Measurements from ENCODE around the gene NLRP3. TPM values are rescaled to one million over a fixed set of nuclear protein-coding genes. Genes with fewer than 3 reads are reported as not detected.

NLRP3 gene
- total and polyA plus RNA-seq, 2 experiments from 2014 or later, result 0.13 TPM; not detected in 1

DNA sequence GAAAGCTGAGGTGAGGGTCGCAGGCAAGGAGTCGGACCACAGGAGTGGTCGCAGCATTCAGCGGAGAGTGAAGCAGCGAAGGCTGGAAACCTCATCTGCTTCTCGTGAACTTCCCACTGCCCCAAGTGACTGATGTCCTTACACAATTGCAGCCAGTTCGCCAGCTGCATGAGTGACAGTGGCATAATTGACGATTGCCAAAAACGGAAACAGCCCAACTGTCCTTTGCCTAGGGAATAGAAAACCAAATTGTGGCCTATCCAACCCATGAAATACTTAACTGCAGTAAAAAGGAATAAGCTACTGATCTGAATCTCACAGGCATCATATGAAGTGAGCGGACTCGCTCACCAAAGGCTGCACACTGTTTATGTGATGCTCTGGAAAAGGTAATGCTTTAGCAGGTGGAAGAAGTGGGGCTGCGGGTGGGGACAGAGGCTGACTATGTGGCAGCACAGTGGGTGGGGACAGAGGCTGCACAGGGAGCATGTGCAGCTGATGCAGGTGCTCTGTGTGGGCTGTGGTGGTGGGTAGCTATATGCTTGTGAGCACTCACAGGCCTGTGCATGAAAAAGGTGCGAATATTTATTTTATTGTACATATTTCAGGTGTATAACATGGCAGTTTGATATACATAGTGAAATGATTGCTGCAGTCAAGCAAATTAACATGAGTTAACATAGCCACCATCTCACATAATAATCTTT lies 4.2 kb upstream of the NLRP3 start:
- WGBS (ENCODE audit: low lambda C conversion rate, missing lambda C conversion rate), result 85% methylated on average over 13 of the region's 13 CpGs
- DNase-seq (ENCODE audit: low spot score), result no peak
- H3K4me3 ChIP-seq, result no peak overlapping the region

DNA sequence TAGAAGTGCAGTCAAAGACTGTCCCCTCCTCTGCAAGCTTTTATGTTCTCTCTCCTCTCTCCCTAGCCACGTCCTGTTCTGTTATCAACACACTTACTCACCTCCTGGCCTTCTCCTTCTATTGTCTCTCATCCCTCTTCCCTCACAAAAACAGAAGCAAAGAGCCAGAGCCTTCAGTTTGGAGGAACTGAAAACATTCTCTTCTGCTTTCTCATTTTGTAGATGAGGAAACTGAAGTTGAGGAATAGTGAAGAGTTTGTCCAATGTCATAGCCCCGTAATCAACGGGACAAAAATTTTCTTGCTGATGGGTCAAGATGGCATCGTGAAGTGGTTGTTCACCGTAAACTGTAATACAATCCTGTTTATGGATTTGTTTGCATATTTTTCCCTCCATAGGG lies 1.9 kb downstream of the NLRP3 start:
- no peak for DNase-seq (ENCODE audit: low spot score)
- no peaks in the 10 kb centered on the region for H3K9me2 ChIP-seq (replicated peaks; ENCODE audit: insufficient read depth)
- no peaks in the 10 kb centered on the region for H4K20me1 ChIP-seq (ENCODE audit: insufficient read depth, poor library complexity, severe bottlenecking)
- H3K27me3 ChIP-seq, result no peaks in the 10 kb centered on the region
- H3K4me2 ChIP-seq, result no peak overlapping the region
- H3K4me1 ChIP-seq (ENCODE audit: insufficient read depth), result no peaks in the 10 kb centered on the region
- no peaks in the 10 kb centered on the region for H3K36me3 ChIP-seq (replicated peaks; ENCODE audit: insufficient read depth, low read depth)
- H3K27ac ChIP-seq, result no peak overlapping the region
- H3K79me2 ChIP-seq, result no peaks in the 10 kb centered on the region
- no peak overlapping the region for H3K4me3 ChIP-seq
- H3K9me3 ChIP-seq (ENCODE audit: low read depth), result no peaks in the 10 kb centered on the region
- H2AFZ ChIP-seq, result no peak overlapping the region
- WGBS (ENCODE audit: low lambda C conversion rate, missing lambda C conversion rate), result 84% methylated on average over 5 of the region's 5 CpGs
- TF ChIP-seq EZH2 (IDR thresholded peaks at IDR 0.05; ENCODE audit: borderline replicate concordance), result no peak
- TF ChIP-seq, protein P1, sequence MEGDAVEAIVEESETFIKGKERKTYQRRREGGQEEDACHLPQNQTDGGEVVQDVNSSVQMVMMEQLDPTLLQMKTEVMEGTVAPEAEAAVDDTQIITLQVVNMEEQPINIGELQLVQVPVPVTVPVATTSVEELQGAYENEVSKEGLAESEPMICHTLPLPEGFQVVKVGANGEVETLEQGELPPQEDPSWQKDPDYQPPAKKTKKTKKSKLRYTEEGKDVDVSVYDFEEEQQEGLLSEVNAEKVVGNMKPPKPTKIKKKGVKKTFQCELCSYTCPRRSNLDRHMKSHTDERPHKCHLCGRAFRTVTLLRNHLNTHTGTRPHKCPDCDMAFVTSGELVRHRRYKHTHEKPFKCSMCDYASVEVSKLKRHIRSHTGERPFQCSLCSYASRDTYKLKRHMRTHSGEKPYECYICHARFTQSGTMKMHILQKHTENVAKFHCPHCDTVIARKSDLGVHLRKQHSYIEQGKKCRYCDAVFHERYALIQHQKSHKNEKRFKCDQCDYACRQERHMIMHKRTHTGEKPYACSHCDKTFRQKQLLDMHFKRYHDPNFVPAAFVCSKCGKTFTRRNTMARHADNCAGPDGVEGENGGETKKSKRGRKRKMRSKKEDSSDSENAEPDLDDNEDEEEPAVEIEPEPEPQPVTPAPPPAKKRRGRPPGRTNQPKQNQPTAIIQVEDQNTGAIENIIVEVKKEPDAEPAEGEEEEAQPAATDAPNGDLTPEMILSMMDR (IDR thresholded peaks at IDR 0.05; ENCODE audit: poor library complexity), result no peak
- TF ChIP-seq EZH2phosphoT487 (IDR thresholded peaks at IDR 0.05; ENCODE audit: low read depth, severe bottlenecking, unreplicated experiment), result no peak

More for the DNA sequence above, 4.2 kb upstream of the NLRP3 start:
- Histone ChIP-seq H3K9me3 (ENCODE audit: low read depth) (no peaks in the 10 kb centered on the region), H3K27ac (no peak overlapping the region), H2AFZ (no peak overlapping the region), H3K9me2 (replicated peaks; ENCODE audit: insufficient read depth) (no peaks in the 10 kb centered on the region), H3K4me2 (no peak overlapping the region), H3K79me2 (no peaks in the 10 kb centered on the region), H3K27me3 (no peaks in the 10 kb centered on the region), H3K36me3 (replicated peaks; ENCODE audit: insufficient read depth, low read depth) (no peaks in the 10 kb centered on the region), H4K20me1 (ENCODE audit: insufficient read depth, poor library complexity, severe bottlenecking) (no peaks in the 10 kb centered on the region), H3K4me1 (ENCODE audit: insufficient read depth) (no peaks in the 10 kb centered on the region)
- TF ChIP-seq, protein P1 (IDR thresholded peaks at IDR 0.05; ENCODE audit: poor library complexity), result no peak
- no peak for TF ChIP-seq EZH2phosphoT487 (IDR thresholded peaks at IDR 0.05; ENCODE audit: low read depth, severe bottlenecking, unreplicated experiment)

DNA sequence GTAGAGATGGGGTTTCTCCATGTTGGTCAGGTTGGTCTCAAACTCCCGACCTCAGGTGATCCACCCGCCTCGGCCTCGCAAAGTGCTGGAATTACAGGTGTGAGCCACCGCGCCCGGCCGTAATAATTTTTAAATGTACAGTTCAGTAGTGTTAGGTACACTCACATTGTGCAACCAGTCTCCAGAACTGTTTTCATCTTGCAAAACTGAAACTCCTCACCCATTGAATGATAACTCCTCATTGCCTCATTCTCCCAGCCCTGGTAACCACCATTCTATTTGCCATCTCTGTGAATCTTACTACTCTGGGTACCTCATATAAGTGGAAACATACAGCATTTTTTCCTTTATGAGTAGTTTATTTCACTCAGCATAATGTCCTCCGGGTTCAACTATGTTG lies 3.4 kb downstream of the NLRP3 start:
- no peaks in the 10 kb centered on the region for H3K79me2 ChIP-seq
- H3K9me3 ChIP-seq (ENCODE audit: low read depth), result no peaks in the 10 kb centered on the region
- no peak overlapping the region for H3K27ac ChIP-seq
- H3K9me2 ChIP-seq (replicated peaks; ENCODE audit: insufficient read depth), result no peaks in the 10 kb centered on the region
- H3K27me3 ChIP-seq, result no peaks in the 10 kb centered on the region
- no peaks in the 10 kb centered on the region for H3K36me3 ChIP-seq (replicated peaks; ENCODE audit: insufficient read depth, low read depth)
- H3K4me2 ChIP-seq, result no peak overlapping the region
- DNase-seq (ENCODE audit: low spot score), result no peak
- H2AFZ ChIP-seq, result no peak overlapping the region
- TF ChIP-seq EZH2phosphoT487 (IDR thresholded peaks at IDR 0.05; ENCODE audit: low read depth, severe bottlenecking, unreplicated experiment) (no peak), EZH2 (IDR thresholded peaks at IDR 0.05; ENCODE audit: borderline replicate concordance) (no peak)
- TF ChIP-seq, protein P1 (IDR thresholded peaks at IDR 0.05; ENCODE audit: poor library complexity), result no peak
- no peak overlapping the region for H3K4me3 ChIP-seq
- H4K20me1 ChIP-seq (ENCODE audit: insufficient read depth, poor library complexity, severe bottlenecking), result no peaks in the 10 kb centered on the region
- H3K4me1 ChIP-seq (ENCODE audit: insufficient read depth), result no peaks in the 10 kb centered on the region
- 94% methylated on average over 9 of the region's 9 CpGs for WGBS (ENCODE audit: low lambda C conversion rate, missing lambda C conversion rate)
